GM21367 (cell line): ENCODE measurements around the gene OR52E5.

Source experiments
- ATAC-seq: cut with Tn5 transposase; IDR thresholded peaks from one replicate; pipeline ENCODE4 v1.9.1; 2021; ENCODE audit not compliant: unreplicated experiment

The OR52E5 gene

GRCh38 chr11:5932671-5933070, 39.7 kb downstream of the OR52E5 start:
- ATAC-seq = no peak

- no peak for ATAC-seq
Measured at GRCh38 chr11:5933116-5933515, 40.1 kb downstream of the OR52E5 start.

GRCh38 chr11:5937868-5938602, 45.0 kb downstream of the OR52E5 start:
- ATAC-seq = no peak

- ATAC-seq = no peak
Measured at GRCh38 chr11:5938603-5938965, 45.6 kb downstream of the OR52E5 start.

- ATAC-seq = no peak
Measured at GRCh38 chr11:5940748-5941147, 47.7 kb downstream of the OR52E5 start.

GRCh38 chr11:5941951-5942350, 48.9 kb downstream of the OR52E5 start, which contains the start of gene OR56A3:
OR56A3 (plus strand) TSS chr11:5942251; CDS start chr11:5947347, 5,096 bp downstream.
- no peak for ATAC-seq
